ENCODE data around the gene TMEM273.

GRCh38 chr10:49140304-49141177 is 47.6 kb downstream of the TMEM273 start:
- no peak for TF ChIP-seq CTCF (IDR thresholded peaks at IDR 0.05; ENCODE audit: low read depth, low read length)
- no peak for TF ChIP-seq EZH2phosphoT487 (IDR thresholded peaks at IDR 0.05; ENCODE audit: low read depth)
